NCI-H146 (cell line): ENCODE data around the gene FAXC.
"Not testable (repeated sequence)": the region's sequence is repeated elsewhere in the genome, so short reads cannot be mapped to it uniquely, and the experiment has no call there.

Experiments used
- DNase-seq: peaks from one replicate; lab custom pipeline; 2025; lab: John Stamatoyannopoulos, UW

The FAXC gene

DNA sequence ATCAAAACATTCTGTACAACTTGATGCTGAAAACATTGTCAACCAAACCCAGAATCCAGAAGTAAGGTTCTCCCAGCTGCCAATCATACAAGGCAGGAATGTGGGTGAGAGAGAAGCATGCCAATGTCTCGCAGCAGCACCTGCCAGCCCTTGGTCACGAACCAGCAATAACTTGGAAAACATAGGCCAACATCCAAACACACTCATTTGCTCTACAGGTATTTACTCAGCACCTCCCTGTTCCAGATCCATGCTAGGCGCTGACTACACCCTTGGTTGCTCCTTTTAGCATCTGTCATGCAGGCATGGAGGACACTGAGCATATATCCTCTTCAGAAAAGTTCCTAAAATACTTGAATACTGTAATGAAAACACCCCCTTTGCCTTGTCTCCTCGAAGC, 63.6 kb downstream of the FAXC start:
- DNase-seq: no peak

- no peak for DNase-seq
Measured at GRCh38 chr6:99282479-99283062, 66.9 kb downstream of the FAXC start.

GRCh38 chr6:99276747-99277146, 72.7 kb downstream of the FAXC start:
- DNase-seq: no peak

GRCh38 chr6:99270826-99271225, 78.6 kb downstream of the FAXC start:
- no peak for DNase-seq

DNA sequence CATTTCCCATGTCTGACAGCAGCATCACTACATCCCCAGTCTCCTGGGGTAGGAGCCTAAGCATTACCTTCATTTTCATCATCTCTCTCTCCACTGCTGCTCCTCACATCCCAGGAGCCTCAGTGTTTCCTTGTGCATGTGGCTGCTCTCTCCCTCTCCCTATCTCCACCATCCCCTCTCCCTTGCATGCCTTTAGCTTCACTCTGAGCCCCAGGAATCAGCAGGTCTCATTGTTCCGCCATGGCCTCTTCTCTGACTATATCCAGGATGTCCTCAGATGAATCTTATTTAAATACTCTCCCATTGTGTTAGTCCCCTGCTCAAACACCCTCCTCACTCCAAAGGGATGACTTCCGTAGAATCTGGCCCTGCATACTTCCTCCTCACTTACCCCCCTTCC, 79.4 kb downstream of the FAXC start:
- DNase-seq: no peak

DNA sequence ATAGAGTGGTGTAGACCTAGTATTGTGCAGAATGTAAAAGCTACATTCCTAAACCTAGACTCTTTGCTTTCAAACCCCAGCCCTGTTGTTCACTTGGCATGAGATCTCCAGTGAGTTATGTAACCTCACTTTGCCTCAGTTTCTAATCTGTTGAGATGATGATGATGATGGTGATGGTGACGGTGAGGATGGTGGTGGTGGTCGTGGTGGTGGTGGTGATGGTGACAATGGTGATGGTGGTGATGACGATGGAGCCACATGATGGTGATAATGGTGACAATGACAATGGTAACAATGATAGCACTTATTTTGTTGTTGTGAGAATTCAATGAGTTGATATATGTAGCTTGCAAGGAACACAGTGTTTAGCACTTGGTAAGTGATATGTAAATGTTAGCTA, 80.3 kb downstream of the FAXC start:
- DNase-seq: no peak

DNA sequence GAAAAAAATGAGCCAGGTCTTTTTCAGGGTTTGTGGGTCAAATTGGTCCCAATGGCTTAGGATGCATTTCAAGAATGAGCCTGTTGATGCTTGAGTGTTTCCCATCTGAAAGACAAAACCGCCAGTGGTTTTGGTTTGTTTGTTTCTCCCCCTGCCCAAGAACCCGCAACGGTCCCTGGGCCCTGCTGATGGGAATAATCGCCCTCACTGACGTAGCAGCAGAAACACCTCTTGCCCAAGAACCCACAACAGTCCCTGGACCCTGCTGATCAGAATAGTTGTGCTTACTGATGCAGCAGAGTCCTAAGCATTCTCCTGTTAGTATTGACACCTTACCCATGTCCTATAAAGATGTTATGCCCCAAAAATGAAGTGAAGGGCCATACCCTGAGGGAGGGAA, 82.5 kb downstream of the FAXC start:
- DNase-seq: not testable (repeated sequence)

GRCh38 chr6:99265447-99265846, 84.0 kb downstream of the FAXC start:
- DNase-seq: not testable (repeated sequence)

DNA sequence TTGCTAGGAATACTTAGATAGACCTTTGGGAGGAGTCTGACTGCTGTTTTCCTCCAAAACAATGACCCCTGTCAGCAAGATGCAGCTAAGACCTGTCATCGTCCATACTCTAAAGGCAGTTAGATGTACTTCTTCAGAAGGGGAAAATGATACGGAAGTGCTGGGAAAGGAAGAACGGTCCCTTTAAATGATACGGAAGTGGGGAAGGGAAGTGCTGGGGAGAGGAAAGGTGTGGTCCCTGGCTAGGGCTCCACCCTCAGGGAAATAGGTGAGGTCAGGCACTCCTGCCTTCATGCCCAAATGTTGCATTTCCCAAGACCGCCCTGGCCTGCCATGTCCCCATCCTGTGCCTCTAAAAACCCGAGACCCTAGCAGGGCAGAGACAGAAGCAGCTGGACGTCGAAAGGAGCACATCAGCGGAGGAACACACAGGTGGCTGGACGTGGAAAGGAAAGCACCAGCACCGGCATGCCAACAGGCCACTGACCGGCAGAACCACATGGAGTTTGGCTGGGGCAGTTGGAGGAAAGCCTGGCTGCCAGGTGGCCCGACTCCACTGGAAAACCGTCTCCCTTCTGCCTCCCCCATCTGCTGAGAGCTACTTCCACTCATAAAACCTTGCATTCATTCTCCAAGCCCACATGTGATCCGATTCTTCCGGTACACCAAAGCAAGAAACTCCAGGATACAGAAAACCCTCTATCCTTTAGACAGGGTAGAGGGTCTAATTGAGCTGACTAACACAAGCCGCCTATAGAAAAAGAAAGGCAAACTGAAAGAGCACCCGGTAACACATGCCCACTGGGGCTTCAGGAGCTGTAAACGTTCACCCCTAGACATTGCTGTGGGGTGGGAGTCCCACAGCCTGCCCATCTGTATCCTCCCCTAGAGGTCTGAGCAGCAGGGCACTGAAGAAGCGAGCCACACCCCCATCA, 94.6 kb downstream of the FAXC start:
- DNase-seq: no peak

DNA sequence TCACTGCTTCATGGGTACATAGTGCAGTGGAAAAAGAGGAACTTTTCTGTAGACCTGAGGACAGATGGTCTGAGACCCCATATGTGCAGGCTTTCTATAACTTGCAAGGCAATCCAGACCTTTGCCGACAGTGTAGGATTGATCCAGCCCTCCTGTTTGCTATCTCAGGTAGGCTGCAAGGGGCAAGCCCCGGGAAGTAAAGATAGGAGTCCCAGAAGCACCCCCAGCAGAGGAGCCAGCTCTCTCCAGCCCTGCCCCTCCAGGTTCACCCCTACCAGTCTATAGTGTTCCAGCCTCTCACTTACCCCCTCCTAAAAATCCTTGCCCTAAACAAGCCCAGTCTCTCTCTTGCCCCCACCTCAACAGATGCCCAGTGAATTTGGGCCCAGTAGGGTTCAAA, 96.2 kb downstream of the FAXC start:
- no peak for DNase-seq

GRCh38 chr6:99252421-99252820, 97.1 kb downstream of the FAXC start:
- DNase-seq: no peak

DNA sequence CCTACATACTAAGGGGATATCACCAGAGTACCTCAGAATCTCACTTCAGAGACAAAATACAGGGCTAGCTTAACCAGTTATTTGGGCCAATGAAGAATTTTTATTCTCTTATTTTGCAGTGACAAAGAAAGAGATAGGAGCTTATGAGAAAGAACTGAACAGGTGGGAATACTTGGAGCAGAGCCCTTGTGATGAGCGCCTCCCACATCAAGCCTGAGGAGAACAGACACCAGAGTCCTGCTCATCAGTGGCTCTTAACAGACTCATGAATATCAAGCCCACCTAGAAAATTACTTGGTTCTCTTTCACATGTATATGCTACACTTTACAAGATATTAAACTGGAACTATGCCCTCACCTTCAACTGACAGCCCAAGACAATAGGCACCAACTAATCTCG, 99.0 kb downstream of the FAXC start:
- no peak for DNase-seq

DNA sequence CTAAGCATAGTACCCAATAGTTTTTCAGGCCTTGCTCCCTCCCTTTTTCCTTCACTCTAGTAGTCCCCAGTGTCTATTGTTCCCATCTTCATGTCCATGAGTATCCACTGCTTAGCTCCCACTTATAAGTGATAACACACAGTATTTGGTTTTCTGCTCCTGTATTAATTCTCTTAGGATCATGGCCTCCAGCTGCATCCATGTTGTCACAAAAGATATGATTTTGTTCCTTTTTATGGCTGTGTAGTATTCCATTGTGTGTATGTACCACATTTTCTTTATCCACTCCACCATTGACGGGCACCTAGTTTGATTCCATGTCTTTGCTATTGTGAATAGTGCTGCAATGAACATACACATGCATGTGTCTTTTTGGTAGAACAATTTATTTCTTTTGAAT, 102.9 kb downstream of the FAXC start:
- no peak for DNase-seq

DNA sequence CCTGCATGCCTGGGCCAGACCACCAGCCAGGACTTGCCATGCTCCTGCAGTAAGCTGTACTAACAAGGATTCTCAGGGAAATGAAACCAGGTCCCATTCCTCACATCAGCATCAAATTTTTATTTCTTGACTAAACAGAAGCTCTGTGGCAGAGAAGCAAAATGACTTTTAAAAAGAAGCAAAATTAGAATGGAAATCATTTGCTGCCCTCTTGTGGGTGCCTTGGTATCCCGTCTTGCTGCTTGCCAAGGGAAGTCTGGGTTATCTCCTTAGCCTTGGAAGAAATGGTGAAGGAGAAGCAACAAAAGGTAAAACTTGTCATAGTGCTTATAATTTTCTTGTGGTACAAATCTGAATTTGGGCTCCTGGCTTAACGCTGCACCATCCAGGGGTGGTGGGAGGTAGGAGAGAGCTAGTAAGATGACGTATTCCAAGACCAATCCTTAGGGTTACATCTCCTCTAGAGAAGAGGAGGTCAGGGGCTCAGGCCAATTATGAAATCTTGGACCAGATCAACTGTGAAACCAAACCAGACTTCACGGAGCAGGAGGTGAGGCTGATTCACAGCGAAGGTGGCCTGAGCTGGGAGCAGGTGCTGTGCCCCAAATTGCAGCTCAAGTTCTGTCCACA, 107.5 kb downstream of the FAXC start:
- peak; percentile 44 for DNase-seq

DNA sequence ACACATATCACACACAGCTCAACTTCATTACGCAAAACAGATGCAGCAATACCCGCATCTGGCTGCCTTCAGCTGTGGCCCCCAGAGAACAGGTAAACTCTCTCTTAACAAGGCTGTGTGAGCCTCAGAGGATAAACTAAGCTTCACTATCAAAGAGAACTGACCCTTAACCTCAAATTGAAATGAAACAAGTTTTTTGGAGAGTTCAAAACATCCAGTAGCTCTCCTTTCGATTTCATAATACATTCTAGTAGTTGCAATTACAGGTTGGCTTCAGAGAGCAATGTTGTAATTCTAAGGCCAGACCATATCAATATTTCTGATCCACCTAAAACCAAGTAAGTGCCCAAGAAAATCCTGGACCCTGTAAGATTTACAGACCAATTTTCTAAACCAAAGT, 113.5 kb downstream of the FAXC start:
- no peak for DNase-seq

DNA sequence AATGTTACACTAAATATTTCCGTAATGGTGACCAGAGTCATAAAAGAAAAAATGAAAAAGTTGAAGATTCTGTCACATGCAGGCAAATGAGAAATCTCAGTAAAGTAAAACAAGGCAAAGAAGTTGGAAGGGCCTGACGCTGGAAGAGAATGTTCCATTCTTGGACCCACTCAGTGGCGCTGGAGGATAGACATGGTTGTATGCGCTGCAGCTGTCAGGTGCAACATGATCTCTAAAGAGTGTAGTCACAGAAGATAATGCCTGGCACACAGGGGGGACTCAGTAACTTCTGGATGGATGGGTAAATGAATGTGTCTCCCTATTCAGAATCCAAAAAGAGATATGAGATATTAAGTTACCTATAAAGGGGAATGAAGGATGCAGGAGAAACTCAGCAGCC, 116.3 kb downstream of the FAXC start:
- peak; percentile 40 for DNase-seq

DNA sequence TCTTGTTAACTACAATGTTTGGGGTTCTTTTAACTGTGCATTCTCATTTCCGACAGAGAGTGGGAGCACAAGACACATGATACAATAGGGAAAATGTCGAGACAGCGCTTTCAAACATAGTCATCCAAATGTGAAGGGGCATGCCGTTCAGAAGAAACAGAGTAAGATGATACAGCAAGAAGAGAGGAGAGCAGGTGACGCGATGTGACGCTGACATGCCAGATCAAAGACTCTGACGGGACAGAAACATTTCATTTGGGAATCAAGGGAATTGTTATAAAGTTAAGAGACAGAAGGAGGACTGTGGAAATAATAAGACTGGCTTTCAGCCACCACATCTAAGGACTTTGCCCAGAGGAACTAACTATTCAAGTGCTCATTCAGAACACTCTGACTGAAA, 117.4 kb downstream of the FAXC start:
- DNase-seq: no peak

- no peak for DNase-seq
Measured at GRCh38 chr6:99225172-99225571, 124.3 kb downstream of the FAXC start.
